ENCODE measurements around the gene ARHGAP15. TPM values are rescaled to one million over a fixed set of nuclear protein-coding genes. Genes with fewer than 3 reads are reported as not detected.

The ARHGAP15 gene
- total RNA-seq, 1 donor from 2014 or later = 0.51 TPM

DNA sequence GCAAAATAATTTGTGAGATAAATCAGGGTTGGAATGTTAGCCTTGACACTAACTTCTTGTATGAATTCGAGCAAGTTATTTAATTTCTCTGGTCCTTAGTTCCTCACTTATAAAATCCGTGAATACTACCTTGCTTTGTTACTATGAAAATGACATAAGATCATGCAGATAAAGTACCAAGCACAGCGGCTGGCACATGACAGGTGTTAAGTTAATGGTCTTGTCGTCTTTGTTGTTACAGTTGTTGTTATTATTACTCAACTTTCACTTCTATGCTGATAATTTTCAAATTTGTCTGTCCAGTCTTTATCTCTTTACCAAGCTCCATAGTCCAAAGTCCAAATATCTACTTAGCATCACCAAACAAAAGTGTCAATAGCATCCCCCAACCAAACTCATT is 482.1 kb downstream of the ARHGAP15 start:
- Mint-ChIP-seq H3K27ac (no peak overlapping the region), H3K4me1 (peaks cover 41% of the 10 kb centered on the region), H3K9me3 (no peaks in the 10 kb centered on the region), H3K36me3 (no peaks in the 10 kb centered on the region), H3K27me3 (ENCODE audit: low read depth) (no peaks in the 10 kb centered on the region), H3K4me3 (no peak overlapping the region)
- TF ChIP-seq, protein P1, sequence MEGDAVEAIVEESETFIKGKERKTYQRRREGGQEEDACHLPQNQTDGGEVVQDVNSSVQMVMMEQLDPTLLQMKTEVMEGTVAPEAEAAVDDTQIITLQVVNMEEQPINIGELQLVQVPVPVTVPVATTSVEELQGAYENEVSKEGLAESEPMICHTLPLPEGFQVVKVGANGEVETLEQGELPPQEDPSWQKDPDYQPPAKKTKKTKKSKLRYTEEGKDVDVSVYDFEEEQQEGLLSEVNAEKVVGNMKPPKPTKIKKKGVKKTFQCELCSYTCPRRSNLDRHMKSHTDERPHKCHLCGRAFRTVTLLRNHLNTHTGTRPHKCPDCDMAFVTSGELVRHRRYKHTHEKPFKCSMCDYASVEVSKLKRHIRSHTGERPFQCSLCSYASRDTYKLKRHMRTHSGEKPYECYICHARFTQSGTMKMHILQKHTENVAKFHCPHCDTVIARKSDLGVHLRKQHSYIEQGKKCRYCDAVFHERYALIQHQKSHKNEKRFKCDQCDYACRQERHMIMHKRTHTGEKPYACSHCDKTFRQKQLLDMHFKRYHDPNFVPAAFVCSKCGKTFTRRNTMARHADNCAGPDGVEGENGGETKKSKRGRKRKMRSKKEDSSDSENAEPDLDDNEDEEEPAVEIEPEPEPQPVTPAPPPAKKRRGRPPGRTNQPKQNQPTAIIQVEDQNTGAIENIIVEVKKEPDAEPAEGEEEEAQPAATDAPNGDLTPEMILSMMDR (IDR thresholded peaks at IDR 0.05; ENCODE audit: unreplicated experiment) = no peak
- no peak for DNase-seq (ENCODE audit: low spot score in 2 of 2, unreplicated experiment in 2 of 2)

DNA sequence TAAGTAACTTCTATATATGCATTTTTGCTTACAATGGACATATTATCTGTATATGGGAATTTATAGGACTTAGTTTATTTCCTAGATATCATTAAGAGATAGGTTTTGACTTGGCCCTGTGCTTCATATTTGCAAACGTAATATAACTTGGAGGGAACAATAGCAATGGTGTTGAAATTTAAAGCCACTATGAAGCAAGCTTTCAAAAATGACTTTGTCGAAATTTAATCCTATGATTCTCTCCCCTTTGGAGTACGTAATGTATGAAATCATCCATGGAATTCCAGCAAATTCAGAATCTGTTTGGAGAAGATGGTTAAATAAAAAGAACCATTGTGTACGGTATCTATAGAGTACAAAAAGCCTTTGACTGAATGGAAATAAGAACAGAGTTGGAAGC is 486.3 kb downstream of the ARHGAP15 start:
- Mint-ChIP-seq H3K4me3 (no peak overlapping the region), H3K27ac (no peak overlapping the region), H3K9me3 (no peaks in the 10 kb centered on the region), H3K27me3 (ENCODE audit: low read depth) (no peaks in the 10 kb centered on the region), H3K4me1 (peaks cover 14% of the 10 kb centered on the region), H3K36me3 (no peaks in the 10 kb centered on the region)
- TF ChIP-seq, protein P1 (IDR thresholded peaks at IDR 0.05; ENCODE audit: unreplicated experiment) = no peak
- no peak for DNase-seq (ENCODE audit: low spot score in 2 of 2, unreplicated experiment in 2 of 2)

DNA sequence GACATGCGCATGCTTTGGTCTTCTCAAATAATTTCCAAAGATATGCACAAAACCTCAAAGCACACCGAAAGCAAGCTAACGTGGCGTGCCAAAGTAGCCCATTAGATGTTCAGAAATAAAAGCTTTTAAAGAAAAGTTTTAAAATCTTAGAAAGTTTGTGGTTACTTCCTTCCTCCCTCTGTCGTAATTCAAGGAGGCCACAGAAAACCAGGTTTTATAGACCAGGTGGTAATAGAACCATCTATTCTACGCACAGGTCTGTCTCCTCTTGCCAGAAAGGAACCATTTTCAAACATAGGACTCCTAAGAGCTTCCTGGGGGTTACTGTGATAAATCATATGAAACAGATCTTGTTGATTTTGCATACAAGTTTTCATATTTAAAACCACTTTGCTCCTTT is 487.2 kb downstream of the ARHGAP15 start:
- H3K27ac Mint-ChIP-seq = no peak overlapping the region
- H3K27me3 Mint-ChIP-seq (ENCODE audit: low read depth) = no peaks in the 10 kb centered on the region
- no peaks in the 10 kb centered on the region for H3K36me3 Mint-ChIP-seq
- H3K9me3 Mint-ChIP-seq = no peaks in the 10 kb centered on the region
- TF ChIP-seq, protein P1 (IDR thresholded peaks at IDR 0.05; ENCODE audit: unreplicated experiment) = no peak
- H3K4me3 Mint-ChIP-seq = no peak overlapping the region
- H3K4me1 Mint-ChIP-seq = peaks cover 9% of the 10 kb centered on the region
- no peak for DNase-seq (ENCODE audit: low spot score in 2 of 2, unreplicated experiment in 2 of 2)

DNA sequence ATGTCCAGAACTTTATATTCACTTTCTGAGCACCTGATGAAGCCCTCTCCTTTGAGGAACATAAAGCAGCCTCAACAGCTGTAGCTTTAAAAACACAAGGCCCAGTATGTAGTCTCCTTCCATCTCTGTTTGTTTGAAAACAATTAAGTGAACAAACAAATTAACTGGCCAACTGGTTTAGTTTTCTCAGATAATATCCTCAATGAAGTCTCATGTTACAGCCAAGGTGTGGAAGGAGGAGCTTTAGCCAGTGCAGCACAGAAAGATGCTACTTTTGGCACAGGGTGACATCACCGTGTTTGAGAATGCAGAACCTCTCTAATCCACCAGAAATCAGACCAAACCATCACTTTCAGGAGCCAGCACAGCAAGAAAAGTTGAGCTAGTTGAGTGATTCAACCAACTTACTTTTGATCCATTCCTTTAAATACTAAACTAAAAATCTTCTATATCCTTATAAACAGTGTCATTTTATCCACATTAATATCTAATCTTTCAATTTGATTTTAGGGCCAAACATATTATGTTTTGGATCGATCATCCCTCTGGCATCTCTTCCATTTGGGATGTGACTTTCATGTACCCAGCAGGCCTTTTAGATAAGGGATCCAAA is 488.7 kb downstream of the ARHGAP15 start:
- Mint-ChIP-seq H3K36me3 (no peaks in the 10 kb centered on the region), H3K27ac (no peak overlapping the region), H3K4me3 (no peak overlapping the region), H3K27me3 (ENCODE audit: low read depth) (no peaks in the 10 kb centered on the region), H3K9me3 (no peaks in the 10 kb centered on the region), H3K4me1 (peaks cover 16% of the 10 kb centered on the region)
- TF ChIP-seq, protein P1 (IDR thresholded peaks at IDR 0.05; ENCODE audit: unreplicated experiment) = no peak
- DNase-seq (ENCODE audit: low spot score in 2 of 2, unreplicated experiment in 2 of 2) = no peak

DNA sequence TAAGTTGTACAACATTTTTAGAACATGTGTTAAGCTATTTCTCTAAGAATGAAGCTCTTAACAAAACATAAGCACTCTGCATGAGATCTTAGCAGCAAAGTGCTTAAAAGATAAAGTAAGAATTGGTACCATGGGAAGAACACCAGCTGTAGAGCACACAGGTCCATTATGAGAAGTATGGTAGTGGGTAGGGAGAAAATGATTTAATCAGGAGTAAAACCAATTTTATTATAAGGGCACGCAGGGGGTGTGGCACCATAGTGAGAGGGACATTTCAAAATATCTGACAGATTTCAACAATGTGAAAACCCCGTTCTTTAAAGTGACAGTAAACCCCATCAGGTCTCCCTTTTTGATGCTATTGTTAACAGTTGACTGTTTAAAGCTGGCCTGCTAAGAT is 492.9 kb downstream of the ARHGAP15 start:
- Mint-ChIP-seq H3K4me1 (peaks cover 33% of the 10 kb centered on the region), H3K36me3 (peaks cover 3% of the 10 kb centered on the region)
- TF ChIP-seq, protein P1 (IDR thresholded peaks at IDR 0.05; ENCODE audit: unreplicated experiment) = no peak

More for the DNA sequence above, 492.9 kb downstream of the ARHGAP15 start:
- H3K4me3 Mint-ChIP-seq = no peak overlapping the region
- H3K27ac Mint-ChIP-seq = no peak overlapping the region
- peaks cover 7% of the 10 kb centered on the region for H3K9me3 Mint-ChIP-seq
- H3K27me3 Mint-ChIP-seq (ENCODE audit: low read depth) = no peaks in the 10 kb centered on the region
- no peak for DNase-seq (ENCODE audit: low spot score in 2 of 2, unreplicated experiment in 2 of 2)

Data from mesothelial cell of epicardium (in vitro differentiated cells).